Measurements from ENCODE around the gene SPEM2.

Gene SPEM2

DNA sequence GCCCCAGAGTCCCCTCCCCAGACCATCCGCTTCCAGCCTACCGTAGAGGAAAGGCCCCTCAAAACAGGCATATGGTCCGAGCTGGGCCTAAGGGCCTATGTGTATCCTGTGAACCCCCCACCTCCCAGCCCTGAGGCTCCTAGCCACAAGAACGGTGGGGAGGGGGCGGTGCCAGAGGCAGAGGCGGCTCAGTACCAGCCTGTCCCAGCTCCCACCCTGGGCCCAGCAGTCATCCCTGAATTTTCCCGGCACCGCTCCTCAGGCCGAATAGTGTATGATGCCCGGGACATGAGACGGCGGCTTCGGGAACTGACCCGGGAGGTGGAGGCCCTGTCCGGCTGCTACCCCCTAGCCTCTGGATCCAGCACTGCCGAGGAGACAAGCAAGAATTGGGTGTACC, 4.2 kb upstream of the SPEM2 start:
- ATAC-seq (replicated peaks) (no peak), DNase-seq (no peak)
- peaks cover 14 to 16% of the 10 kb centered on the region in 2 donors for H3K27me3 Mint-ChIP-seq
- no peaks in the 10 kb centered on the region for H3K9me3 Mint-ChIP-seq
- H3K4me1 Mint-ChIP-seq = no peaks in the 10 kb centered on the region
- no peak overlapping the region for H3K4me3 Mint-ChIP-seq
- no peaks in the 10 kb centered on the region for H3K36me3 Mint-ChIP-seq
- no peak overlapping the region for H3K27ac Mint-ChIP-seq

DNA sequence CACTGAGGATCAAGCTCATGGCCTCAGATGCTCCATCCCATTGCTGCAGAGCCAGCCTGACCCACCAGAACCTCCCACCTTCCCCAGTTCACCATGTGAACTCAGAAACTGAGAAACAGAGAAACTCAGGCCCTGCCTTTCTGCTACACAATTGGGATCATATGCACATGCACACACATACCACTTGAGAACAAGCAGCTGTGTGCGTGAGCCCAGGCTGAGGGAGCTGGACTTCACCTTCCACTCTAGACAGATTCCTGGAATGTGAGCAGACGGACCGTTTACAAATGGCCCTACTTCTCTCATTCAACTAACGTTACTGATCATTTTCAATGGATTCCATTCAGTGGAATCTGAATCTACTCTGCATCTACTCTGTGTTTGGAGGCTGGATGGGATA, 1.7 kb upstream of the SPEM2 start:
- DNase-seq = no peak
- H3K9me3 Mint-ChIP-seq = no peaks in the 10 kb centered on the region
- ATAC-seq (replicated peaks) = no peak
- no peak overlapping the region for H3K27ac Mint-ChIP-seq
- no peaks in the 10 kb centered on the region for H3K4me1 Mint-ChIP-seq
- H3K4me3 Mint-ChIP-seq = no peak overlapping the region
- peaks cover 15 to 16% of the 10 kb centered on the region in 2 donors for H3K27me3 Mint-ChIP-seq
- no peaks in the 10 kb centered on the region for H3K36me3 Mint-ChIP-seq

DNA sequence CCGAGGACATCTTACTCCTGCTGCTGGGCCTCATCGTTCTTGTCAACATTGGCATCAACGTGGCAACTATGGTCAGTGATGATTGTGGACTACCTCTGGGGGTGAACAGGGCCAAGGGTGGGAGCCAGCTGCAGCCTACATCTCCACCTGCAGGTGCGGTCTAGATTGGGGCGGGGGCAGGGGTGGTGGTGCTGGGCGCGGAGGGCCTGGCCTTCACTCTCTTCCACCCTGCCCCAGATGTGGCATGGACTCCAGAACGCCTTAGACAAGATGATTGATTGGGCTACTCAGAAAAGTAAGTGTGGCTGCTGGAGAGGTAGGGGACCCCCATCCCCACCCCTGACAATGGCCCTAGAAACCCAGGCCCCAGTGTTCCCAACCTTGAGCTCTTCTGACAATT, 340 bp downstream of the SPEM2 start:
- no peak overlapping the region for H3K27ac Mint-ChIP-seq
- H3K9me3 Mint-ChIP-seq = no peaks in the 10 kb centered on the region
- no peak for ATAC-seq (replicated peaks)

DNA sequence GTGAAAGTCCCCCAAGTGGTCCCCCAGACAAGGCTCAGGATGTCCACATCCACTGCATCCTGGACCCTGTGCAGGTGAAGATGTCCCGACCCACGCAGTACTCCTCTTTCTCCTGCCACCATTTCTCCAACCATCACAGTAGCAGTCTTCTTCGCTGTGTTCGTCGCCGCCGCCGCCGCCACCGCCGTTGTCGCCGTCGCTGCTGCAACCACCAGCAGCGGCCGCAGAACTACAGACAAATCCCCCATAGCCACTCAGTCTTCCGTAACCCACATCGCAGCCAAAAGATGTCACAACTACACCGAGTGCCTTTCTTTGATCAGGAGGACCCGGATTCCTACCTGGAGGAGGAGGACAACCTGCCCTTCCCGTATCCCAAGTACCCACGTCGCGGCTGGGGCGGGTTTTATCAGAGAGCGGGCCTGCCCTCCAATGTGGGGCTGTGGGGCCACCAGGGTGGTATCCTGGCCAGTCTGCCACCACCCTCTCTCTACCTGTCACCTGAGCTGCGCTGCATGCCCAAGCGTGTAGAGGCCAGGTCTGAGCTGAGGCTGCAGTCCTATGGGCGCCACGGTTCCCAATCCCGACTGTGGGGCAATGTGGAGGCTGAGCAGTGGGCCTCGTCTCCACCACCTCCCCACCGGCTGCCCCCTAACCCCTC, 917 bp downstream of the SPEM2 start:
- H3K4me3 Mint-ChIP-seq = no peak overlapping the region
- peaks cover 5 to 20% of the 10 kb centered on the region in 2 donors for H3K27me3 Mint-ChIP-seq
- H3K27ac Mint-ChIP-seq = no peak overlapping the region
- H3K36me3 Mint-ChIP-seq = no peaks in the 10 kb centered on the region
- DNase-seq (no peak), ATAC-seq (replicated peaks) (no peak)
- no peaks in the 10 kb centered on the region for H3K4me1 Mint-ChIP-seq
- no peaks in the 10 kb centered on the region for H3K9me3 Mint-ChIP-seq

More for the DNA sequence above, 340 bp downstream of the SPEM2 start:
- Mint-ChIP-seq H3K36me3 (no peaks in the 10 kb centered on the region), H3K4me1 (no peaks in the 10 kb centered on the region), H3K27me3 (peaks cover 5 to 20% of the 10 kb centered on the region in 2 donors), H3K4me3 (no peak overlapping the region)
- DNase-seq = no peak

DNA sequence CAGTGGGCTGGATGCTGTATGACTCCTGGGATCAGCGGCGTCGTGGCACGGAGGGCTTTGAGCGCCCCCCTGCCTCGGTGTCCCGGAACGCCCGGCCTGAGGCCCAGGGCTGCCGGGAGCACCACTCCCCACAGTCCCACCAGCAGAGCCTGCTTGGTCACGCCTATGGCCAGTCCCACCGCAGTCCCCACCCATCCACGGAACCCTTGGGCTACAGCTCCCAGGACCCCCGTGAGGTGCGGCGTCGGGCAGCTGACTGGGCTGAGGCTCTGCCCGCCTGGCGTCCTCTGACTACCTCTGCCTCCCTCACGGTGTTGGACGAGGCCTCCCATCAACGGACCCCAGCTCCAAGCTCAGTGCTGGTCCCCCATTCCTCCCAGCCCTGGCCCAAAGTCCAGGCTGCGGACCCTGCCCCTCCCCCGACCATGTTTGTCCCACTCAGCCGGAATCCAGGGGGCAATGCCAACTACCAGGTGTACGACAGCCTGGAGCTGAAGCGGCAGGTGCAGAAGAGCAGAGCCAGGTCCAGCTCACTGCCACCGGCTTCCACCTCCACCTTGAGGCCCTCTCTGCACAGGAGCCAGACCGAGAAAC, 1.6 kb downstream of the SPEM2 start:
- no peak overlapping the region for H3K27ac Mint-ChIP-seq
- no peaks in the 10 kb centered on the region for H3K9me3 Mint-ChIP-seq
- ATAC-seq (replicated peaks) (no peak), DNase-seq (no peak)
- H3K36me3 Mint-ChIP-seq = no peaks in the 10 kb centered on the region
- H3K4me3 Mint-ChIP-seq = no peak overlapping the region
- peaks cover 5 to 20% of the 10 kb centered on the region in 2 donors for H3K27me3 Mint-ChIP-seq
- no peaks in the 10 kb centered on the region for H3K4me1 Mint-ChIP-seq

DNA sequence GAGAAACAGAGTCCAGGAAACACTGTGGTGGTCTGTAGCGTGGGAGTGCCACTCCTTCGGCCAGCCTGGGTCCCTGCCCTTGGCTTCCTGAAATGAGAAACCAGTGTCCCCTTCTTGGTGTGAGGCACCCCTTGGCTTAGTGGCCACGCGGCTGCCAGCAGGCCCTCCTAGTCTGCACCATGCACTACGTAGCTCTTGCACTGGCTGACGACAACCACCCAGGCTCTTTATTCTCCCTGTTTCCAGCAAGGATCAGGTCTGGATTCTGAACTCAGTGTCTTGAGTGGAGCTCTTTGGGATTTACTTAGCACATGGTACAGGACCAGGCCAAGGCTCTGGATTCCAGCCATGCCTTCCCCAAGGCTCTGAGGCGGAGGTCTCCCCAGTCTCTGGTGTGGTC, 2.1 kb downstream of the SPEM2 start:
- Mint-ChIP-seq H3K36me3 (no peaks in the 10 kb centered on the region), H3K27me3 (peaks cover 5 to 20% of the 10 kb centered on the region in 2 donors), H3K27ac (no peak overlapping the region), H3K4me1 (no peaks in the 10 kb centered on the region), H3K9me3 (no peaks in the 10 kb centered on the region), H3K4me3 (no peak overlapping the region)
- ATAC-seq (replicated peaks) (no peak), DNase-seq (no peak)

DNA sequence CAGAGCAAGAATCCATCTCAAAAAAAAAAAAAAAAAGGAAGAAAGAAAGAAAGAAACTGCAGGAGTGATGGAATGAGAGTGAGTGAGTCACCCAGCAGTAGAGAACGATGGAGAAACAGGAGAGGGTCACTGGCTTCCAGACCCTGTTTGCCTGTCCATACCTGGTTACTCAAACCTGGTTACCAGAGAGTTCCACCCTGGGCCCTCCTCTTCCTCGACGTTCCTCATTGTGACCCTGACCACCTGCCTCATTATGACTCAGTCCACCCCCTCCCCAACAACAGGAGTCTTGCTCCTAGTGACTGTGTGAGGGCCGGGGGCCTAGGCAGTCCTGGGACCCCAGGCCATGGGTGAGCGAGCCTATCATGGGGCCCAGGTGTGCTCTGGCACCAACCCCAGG, 3.1 kb downstream of the SPEM2 start, which contains the start of gene SPEM3:
Gene SPEM3 (plus strand): TSS at position 301 of the 400 bp plus-strand sequence. CDS start 46 bp downstream, at position 347.
- no peaks in the 10 kb centered on the region for H3K4me1 Mint-ChIP-seq
- H3K36me3 Mint-ChIP-seq = no peaks in the 10 kb centered on the region
- ATAC-seq (replicated peaks) (no peak), DNase-seq (no peak)
- H3K27me3 Mint-ChIP-seq = peaks cover 3 to 20% of the 10 kb centered on the region in 2 donors
- H3K27ac Mint-ChIP-seq = peak within 1 kb of the TSS; percentile 79
- H3K4me3 Mint-ChIP-seq = no peak within 1 kb of the TSS
- no peaks in the 10 kb centered on the region for H3K9me3 Mint-ChIP-seq

DNA sequence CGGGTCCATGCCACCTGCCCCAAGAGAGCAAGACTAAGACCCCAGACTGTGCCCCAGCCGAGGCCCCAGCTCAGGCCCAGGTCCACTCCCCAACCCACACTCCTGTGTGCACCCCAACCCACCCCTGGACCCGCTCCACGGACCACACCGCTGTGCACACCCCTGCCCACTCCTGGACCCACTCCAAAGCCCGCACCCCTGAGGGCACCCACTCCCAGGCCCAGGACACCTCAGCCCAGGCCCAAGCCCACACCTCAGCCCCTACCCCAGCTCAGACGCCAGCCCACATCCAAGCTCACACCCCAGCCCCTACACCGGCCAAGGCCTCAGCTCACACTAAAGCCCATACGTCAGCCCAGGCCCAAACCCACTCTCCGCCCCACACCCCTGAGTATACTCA, 4.3 kb downstream of the SPEM2 start:
- Mint-ChIP-seq H3K27ac (no peak overlapping the region), H3K4me1 (no peaks in the 10 kb centered on the region), H3K27me3 (peaks cover 0 to 15% of the 10 kb centered on the region in 2 donors), H3K4me3 (peak overlapping the region in 1 of 2 donors; percentile 10), H3K9me3 (no peaks in the 10 kb centered on the region), H3K36me3 (no peaks in the 10 kb centered on the region)
- ATAC-seq (replicated peaks) = no peak
- no peak for DNase-seq

DNA sequence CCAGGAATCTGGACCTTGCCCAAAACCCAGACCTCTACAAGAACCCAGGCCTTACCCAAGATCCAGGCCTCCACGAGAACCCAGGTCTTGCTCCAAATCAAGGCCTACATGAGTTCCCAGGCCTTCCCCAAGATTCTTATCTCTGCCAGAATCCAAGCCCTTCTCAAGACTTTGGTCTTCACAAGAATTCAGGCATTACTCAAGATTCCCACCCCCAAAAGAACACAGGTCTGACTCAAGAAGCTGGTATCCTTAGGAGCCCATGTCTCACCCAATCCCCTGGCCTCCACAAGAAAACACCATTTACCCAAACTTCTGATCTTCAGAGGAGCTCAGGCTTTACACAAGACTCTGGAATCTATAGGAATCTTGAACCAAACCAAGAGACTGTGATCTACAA, 5.8 kb downstream of the SPEM2 start:
- no peaks in the 10 kb centered on the region for H3K36me3 Mint-ChIP-seq
- no peak overlapping the region for H3K4me3 Mint-ChIP-seq
- H3K27me3 Mint-ChIP-seq = peaks cover 0 to 6% of the 10 kb centered on the region in 2 donors
- no peaks in the 10 kb centered on the region for H3K9me3 Mint-ChIP-seq
- ATAC-seq (replicated peaks) (no peak), DNase-seq (no peak)
- H3K27ac Mint-ChIP-seq = no peak overlapping the region
- peaks cover 3 to 5% of the 10 kb centered on the region in 2 donors for H3K4me1 Mint-ChIP-seq

DNA sequence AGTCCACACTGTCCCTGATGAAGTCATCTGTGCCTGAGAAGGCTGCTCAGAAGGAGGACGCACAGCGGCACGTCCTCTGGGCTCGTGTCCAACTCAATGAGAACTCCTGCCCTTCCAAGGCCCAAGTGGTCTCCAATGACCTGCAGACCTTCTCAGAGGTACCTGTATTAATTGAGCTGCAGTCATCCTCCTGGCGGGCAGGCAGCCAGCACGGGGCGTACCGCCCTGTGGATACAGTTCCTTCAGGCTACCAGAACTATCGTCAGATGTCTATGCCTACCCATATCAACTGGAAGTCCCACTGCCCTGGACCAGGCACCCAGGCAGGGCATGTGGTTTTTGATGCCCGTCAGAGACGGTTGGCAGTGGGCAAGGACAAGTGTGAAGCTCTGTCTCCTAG, 6.9 kb downstream of the SPEM2 start:
- Mint-ChIP-seq H3K9me3 (no peaks in the 10 kb centered on the region), H3K4me3 (no peak overlapping the region), H3K27ac (peak overlapping the region; percentile 20), H3K36me3 (peaks cover 3% of the 10 kb centered on the region in 2 donors), H3K4me1 (peaks cover 9 to 16% of the 10 kb centered on the region in 2 donors), H3K27me3 (peaks cover 0 to 4% of the 10 kb centered on the region in 2 donors)
- no peak for ATAC-seq (replicated peaks)
- DNase-seq = no peak

DNA sequence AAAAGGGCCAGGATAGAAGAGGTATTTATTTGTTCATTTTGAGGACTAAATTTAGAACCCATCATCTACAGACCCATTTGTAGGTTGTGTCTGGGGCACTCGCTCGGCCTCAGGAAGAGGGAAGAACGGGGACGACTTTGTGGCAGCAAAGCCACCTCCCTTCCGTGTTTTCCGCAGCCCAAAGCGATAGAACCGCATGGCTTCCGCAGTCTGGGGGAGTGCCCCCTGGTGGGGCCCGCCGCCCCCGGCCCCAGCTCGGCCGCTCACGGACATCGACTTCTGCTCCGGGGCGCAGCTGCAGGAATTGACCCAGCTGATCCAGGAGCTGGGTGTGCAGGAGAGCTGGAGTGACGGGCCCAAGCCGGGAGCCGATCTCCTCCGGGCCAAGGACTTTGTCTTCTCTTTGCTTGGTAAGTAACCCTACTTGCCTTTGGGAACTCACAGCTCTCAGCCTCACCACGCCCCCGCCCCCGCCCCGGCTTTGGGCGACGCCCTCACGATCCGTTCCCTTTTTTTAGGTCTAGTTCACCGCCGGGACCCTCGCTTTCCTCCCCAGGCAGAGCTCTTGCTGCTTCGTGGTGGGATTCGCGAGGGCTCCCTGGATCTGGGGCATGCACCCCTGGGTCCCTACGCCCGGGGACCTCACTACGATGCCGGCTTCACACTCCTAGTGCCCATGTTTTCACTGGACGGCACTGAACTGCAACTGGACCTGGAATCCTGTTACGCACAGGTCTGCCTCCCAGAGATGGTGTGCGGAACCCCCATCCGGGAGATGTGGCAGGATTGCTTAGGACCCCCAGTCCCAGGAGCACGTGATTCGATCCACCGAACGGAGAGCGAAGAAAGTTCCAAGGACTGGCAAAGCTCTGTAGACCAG, 10.5 kb downstream of the SPEM2 start:
- H3K36me3 Mint-ChIP-seq = peaks cover 14 to 16% of the 10 kb centered on the region in 2 donors
- peak overlapping the region; percentile 89 to 94 for H3K4me3 Mint-ChIP-seq
- DNase-seq (peak; percentile 52), ATAC-seq (replicated peaks) (peak; percentile 34 to 45)
- H3K9me3 Mint-ChIP-seq = no peaks in the 10 kb centered on the region
- H3K27me3 Mint-ChIP-seq = peaks cover 28 to 29% of the 10 kb centered on the region in 2 donors
- peaks cover 35 to 49% of the 10 kb centered on the region in 2 donors for H3K4me1 Mint-ChIP-seq
- peak overlapping the region; percentile 93 for H3K27ac Mint-ChIP-seq

DNA sequence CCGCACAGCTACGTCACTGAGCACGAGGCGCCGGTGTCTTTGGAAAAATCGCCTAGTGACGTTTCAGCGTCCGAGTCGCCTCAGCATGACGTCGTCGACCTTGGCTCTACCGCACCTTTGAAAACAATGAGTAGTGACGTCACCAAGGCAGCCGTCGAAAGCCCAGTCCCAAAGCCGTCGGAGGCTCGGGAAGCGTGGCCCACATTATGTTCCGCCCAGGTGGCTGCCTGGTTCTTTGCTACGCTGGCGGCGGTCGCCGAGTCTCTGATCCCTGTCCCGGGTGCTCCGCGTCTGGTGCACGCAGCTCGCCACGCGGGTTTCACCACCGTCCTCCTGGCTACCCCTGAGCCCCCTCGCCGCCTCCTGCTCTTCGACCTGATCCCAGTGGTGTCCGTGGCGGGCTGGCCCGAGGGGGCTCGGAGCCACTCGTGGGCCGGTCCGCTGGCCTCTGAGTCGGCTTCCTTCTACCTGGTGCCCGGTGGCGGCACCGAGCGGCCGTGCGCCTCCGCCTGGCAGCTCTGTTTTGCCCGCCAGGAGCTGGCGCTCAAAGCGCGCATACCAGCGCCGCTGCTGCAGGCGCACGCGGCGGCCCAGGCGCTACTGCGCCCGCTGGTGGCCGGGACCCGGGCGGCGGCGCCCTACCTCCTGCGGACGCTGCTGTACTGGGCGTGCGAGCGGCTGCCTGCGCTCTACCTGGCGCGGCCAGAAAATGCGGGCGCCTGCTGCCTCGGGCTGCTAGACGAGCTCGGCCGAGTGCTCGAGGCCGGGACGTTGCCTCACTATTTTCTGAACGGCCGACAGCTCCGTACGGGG, 11.3 kb downstream of the SPEM2 start:
- ATAC-seq (replicated peaks) = peak; percentile 58 to 63
- peak; percentile 71 for DNase-seq
- Mint-ChIP-seq H3K9me3 (no peaks in the 10 kb centered on the region), H3K27ac (peak overlapping the region; percentile 81), H3K27me3 (peaks cover 35 to 37% of the 10 kb centered on the region in 2 donors), H3K4me1 (peaks cover 36 to 49% of the 10 kb centered on the region in 2 donors), H3K36me3 (peaks cover 14 to 16% of the 10 kb centered on the region in 2 donors), H3K4me3 (peak overlapping the region; percentile 89 to 94)

DNA sequence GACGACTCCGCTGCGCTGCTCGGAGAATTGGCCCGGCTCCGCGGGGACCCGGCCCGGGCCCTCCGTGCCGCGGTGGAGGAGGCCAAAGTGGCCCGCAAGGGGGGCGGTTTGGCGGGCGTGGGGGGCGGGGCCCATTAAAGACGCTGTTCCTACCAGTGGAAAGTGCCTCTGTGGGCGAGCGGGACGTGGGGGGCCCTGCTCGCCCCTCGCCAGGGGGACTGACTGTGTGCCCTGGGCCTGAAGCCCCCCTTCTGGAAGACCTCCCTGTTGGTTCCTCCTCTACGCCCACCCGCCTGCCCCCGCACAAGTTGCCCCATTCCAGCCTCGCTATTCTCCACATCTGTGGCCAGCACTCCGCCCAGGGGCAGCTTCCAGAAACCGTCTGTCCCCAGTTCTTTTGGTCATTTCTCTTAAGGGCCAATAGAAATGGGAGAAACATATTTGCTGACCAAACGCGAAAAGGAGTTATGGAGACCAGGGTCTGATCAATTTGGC, 12.0 kb downstream of the SPEM2 start:
- DNase-seq (no peak), ATAC-seq (replicated peaks) (no peak)
- H3K4me1 Mint-ChIP-seq = peaks cover 36 to 49% of the 10 kb centered on the region in 2 donors
- H3K9me3 Mint-ChIP-seq = no peaks in the 10 kb centered on the region
- H3K27ac Mint-ChIP-seq = no peak overlapping the region
- peaks cover 39 to 44% of the 10 kb centered on the region in 2 donors for H3K27me3 Mint-ChIP-seq
- peak overlapping the region; percentile 89 to 94 for H3K4me3 Mint-ChIP-seq
- H3K36me3 Mint-ChIP-seq = peaks cover 14 to 16% of the 10 kb centered on the region in 2 donors
